HEK293 (cell line): ENCODE results near the gene AFF2.

ENCODE experiments used
- CTCF ChIA-PET: fragments of 350-600 bp; formaldehyde crosslinking; extraction: SDS; loops from one replicate; lab custom pipeline; 2021; ENCODE audit warnings: antibody characterized with exemption; lab: Yijun Ruan, JAX
- POLR2A ChIA-PET: fragments of 300-600 bp; formaldehyde crosslinking; extraction: SDS; loops from one replicate; lab custom pipeline; 2020; ENCODE audit warnings: antibody characterized with exemption, inconsistent platforms; lab: Yijun Ruan, JAX
- H3K27ac ChIP-seq: fragments of 200-500 bp; sonication (Bioruptor generic); 2 replicates; pipeline ENCODE4 v1.5.1; 2014; ENCODE audit warnings: low read depth, low read length, control low read depth, inconsistent platforms; ENCODE audit errors: extremely low read depth
- H3K36me3 ChIP-seq, 2 experiments: fragments of 200-500 bp in 1 of 2; sonication (Bioruptor generic) in 1 of 2; 1 replicate in 1 of 2; 2 replicates in 1 of 2; pipeline ENCODE4 v1.5.1; 2014 to 2017; ENCODE audit warnings: inconsistent platforms in 2 of 2, low read length in 2 of 2; ENCODE audit not compliant: control insufficient read depth in 2 of 2, insufficient read depth in 1 of 2
- H3K4me1 ChIP-seq: fragments of 200-500 bp; sonication (Bioruptor generic); 2 replicates; pipeline ENCODE4 v1.5.1; 2014; ENCODE audit warnings: mild to moderate bottlenecking, low read length, inconsistent platforms; ENCODE audit not compliant: control insufficient read depth, insufficient read depth
- H3K4me3 ChIP-seq: 2 replicates; pipeline ENCODE4 v1.5.1; 2011; ENCODE audit warnings: low read depth, mild to moderate bottlenecking, control low read depth, low read length, moderate library complexity
- H3K9me3 ChIP-seq: fragments of 200-500 bp; sonication (Bioruptor generic); 2 replicates; pipeline ENCODE4 v1.5.1; 2014; ENCODE audit warnings: low read depth, low read length, inconsistent platforms; ENCODE audit not compliant: control insufficient read depth, insufficient read depth
- BCL11B ChIP-seq: fragments of 450-650 bp; formaldehyde crosslinking; IDR thresholded peaks from 2 replicates; pipeline ENCODE4 v1.5.1; 2016; ENCODE audit warnings: low read depth, missing biosample characterization, missing genetic modification characterization
- GLIS2 ChIP-seq: fragments of 450-650 bp; formaldehyde crosslinking; IDR thresholded peaks from 2 replicates; pipeline ENCODE4 v1.5.1; 2016; ENCODE audit warnings: missing biosample characterization, missing genetic modification characterization
- KLF7 ChIP-seq: fragments of 450-650 bp; formaldehyde crosslinking; IDR thresholded peaks from 2 replicates; pipeline ENCODE4 v1.5.1; 2016; ENCODE audit warnings: missing biosample characterization, missing genetic modification characterization, borderline replicate concordance
- ZNF19 ChIP-seq: fragments of 450-650 bp; formaldehyde crosslinking; IDR thresholded peaks from 2 replicates; pipeline ENCODE4; 2016; ENCODE audit warnings: missing biosample characterization, missing genetic modification characterization, low read depth
- ZNF23 ChIP-seq: fragments of 450-650 bp; formaldehyde crosslinking; IDR thresholded peaks from 2 replicates; pipeline ENCODE4 v1.5.1; 2016; ENCODE audit warnings: missing biosample characterization, missing genetic modification characterization, borderline replicate concordance
- ZNF404 ChIP-seq: fragments of 450-650 bp; formaldehyde crosslinking; IDR thresholded peaks from 2 replicates; pipeline ENCODE4 v1.5.1; 2017; ENCODE audit warnings: missing biosample characterization, missing genetic modification characterization
- ZNF416 ChIP-seq: fragments of 450-650 bp; formaldehyde crosslinking; IDR thresholded peaks from 2 replicates; pipeline ENCODE4 v1.5.1; 2016; ENCODE audit warnings: missing biosample characterization, missing genetic modification characterization
- ZNF473 ChIP-seq: fragments of 450-650 bp; formaldehyde crosslinking; IDR thresholded peaks from 2 replicates; pipeline ENCODE4 v1.5.1; 2017; ENCODE audit warnings: missing biosample characterization, missing genetic modification characterization
- ZNF501 ChIP-seq: fragments of 450-650 bp; formaldehyde crosslinking; IDR thresholded peaks from 2 replicates; pipeline ENCODE4 v1.5.1; 2016; ENCODE audit warnings: missing biosample characterization, missing genetic modification characterization
- ZNF548 ChIP-seq: fragments of 450-650 bp; formaldehyde crosslinking; IDR thresholded peaks from 2 replicates; pipeline ENCODE4 v1.5.1; 2016; ENCODE audit warnings: missing biosample characterization, missing genetic modification characterization
- ZNF624 ChIP-seq: fragments of 450-650 bp; formaldehyde crosslinking; IDR thresholded peaks from 2 replicates; pipeline ENCODE4 v1.5.1; 2017; ENCODE audit warnings: missing biosample characterization, missing genetic modification characterization
- ZNF670 ChIP-seq: fragments of 450-650 bp; formaldehyde crosslinking; IDR thresholded peaks from 2 replicates; pipeline ENCODE4 v1.5.1; 2016; ENCODE audit warnings: missing biosample characterization, missing genetic modification characterization, low read depth
- ZNF701 ChIP-seq: fragments of 450-650 bp; formaldehyde crosslinking; IDR thresholded peaks from 2 replicates; pipeline ENCODE4 v1.5.1; 2016; ENCODE audit warnings: missing biosample characterization, missing genetic modification characterization
- ZNF777 ChIP-seq: fragments of 450-650 bp; formaldehyde crosslinking; IDR thresholded peaks from 2 replicates; pipeline ENCODE4 v1.5.1; 2017; ENCODE audit warnings: missing biosample characterization, missing genetic modification characterization, borderline replicate concordance
- TF ChIP-seq, protein P1 (sequence below): fragments of 450-650 bp; formaldehyde crosslinking; IDR thresholded peaks from 2 replicates; pipeline ENCODE4 v1.5.1; 2016; ENCODE audit warnings: missing biosample characterization, missing genetic modification characterization
- TF ChIP-seq, protein P2 (sequence below): fragments of 450-650 bp; formaldehyde crosslinking; IDR thresholded peaks from 2 replicates; pipeline ENCODE4 v1.5.1; 2017; ENCODE audit warnings: missing biosample characterization, missing genetic modification characterization
- TF ChIP-seq, protein P3 (sequence below): fragments of 450-650 bp; formaldehyde crosslinking; optimal IDR thresholded peaks from 2 replicates; pipeline ENCODE3; 2016; ENCODE audit warnings: missing biosample characterization, mild to moderate bottlenecking, missing genetic modification characterization
- TF ChIP-seq, protein P4 (sequence below): fragments of 450-650 bp; formaldehyde crosslinking; IDR thresholded peaks from 2 replicates; pipeline ENCODE4 v1.5.1; 2017; ENCODE audit warnings: missing biosample characterization, missing genetic modification characterization
- TF ChIP-seq, protein P5 (sequence below): fragments of 450-650 bp; formaldehyde crosslinking; IDR thresholded peaks from 2 replicates; pipeline ENCODE4 v1.5.1; 2016; ENCODE audit warnings: missing biosample characterization, missing genetic modification characterization, borderline replicate concordance

The AFF2 gene

DNA sequence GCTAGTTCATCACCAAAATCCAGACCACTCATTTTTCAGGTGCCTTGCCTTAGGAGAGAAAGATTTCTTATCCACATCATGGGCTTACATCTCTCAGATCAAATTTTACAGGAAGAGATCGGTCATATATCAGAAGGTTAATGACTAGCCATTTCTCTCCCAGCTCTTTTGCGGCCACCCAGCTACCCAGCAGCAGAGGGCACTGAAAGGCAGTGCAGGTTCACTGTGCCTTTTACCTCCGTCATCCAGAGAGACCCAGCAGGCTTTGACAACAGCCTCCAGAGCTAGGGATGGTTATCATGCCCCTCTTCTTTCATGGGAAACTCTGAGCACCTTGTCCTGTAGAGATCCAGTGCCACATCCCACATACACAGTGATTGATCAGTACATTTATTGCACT is 384.8 kb downstream of the AFF2 start:
- no peaks in the 10 kb centered on the region for H3K36me3 ChIP-seq
- POLR2A ChIA-PET: no interaction called here
- H3K4me3 ChIP-seq: no peak overlapping the region
- no peak overlapping the region for H3K27ac ChIP-seq
- no peaks in the 10 kb centered on the region for H3K9me3 ChIP-seq
- H3K4me1 ChIP-seq: no peaks in the 10 kb centered on the region
- TF ChIP-seq, protein P1, sequence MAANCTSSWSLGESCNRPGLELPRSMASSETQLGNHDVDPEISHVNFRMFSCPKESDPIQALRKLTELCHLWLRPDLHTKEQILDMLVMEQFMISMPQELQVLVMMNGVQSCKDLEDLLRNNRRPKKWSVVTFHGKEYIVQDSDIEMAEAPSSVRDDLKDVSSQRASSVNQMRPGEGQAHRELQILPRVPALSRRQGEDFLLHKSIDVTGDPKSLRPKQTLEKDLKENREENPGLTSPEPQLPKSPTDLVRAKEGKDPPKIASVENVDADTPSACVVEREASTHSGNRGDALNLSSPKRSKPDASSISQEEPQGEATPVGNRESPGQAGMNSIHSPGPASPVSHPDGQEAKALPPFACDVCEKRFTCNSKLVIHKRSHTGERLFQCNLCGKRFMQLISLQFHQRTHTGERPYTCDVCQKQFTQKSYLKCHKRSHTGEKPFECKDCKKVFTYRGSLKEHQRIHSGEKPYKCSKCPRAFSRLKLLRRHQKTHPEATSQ (tag by site-specific recombination): no peak
- no peak for TF ChIP-seq ZNF624
- no peak for TF ChIP-seq ZNF23 (tag by site-specific recombination)
- TF ChIP-seq, all 188 proteins: peak for 0
- CTCF ChIA-PET: interaction anchor here (0.6 to 0.7 kb wide), 3 partner anchors 94 to 214 kb away, joined by 3 read pairs; no protein-coding TSS in a partner anchor

DNA sequence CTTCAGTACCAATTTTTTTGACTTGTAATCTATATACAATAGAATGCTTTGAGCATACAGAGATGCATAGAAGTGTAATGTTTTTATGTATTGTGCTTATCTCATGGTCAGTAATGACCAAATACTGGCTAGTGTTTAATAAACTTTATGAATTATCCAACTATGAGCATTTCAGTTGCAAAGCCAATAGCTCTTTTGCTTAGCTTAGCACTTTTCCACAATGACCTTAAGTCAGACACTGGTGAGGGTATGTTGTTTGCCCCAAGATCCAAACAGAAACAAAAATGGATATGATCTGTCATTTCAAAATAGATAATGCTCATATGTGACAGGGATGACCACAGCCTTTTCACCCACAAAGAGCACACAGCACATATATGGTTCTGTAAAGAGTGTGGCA is 393.0 kb downstream of the AFF2 start:
- Histone ChIP-seq H3K27ac (no peak overlapping the region), H3K36me3 (no peaks in the 10 kb centered on the region), H3K9me3 (no peaks in the 10 kb centered on the region), H3K4me1 (no peaks in the 10 kb centered on the region), H3K4me3 (no peak overlapping the region)
- CTCF ChIA-PET: interaction anchor here (1.1 to 1.5 kb wide), 2 partner anchors 11 to 59 kb away, joined by 3 read pairs; no protein-coding TSS in a partner anchor
- no peak for TF ChIP-seq ZNF777
- no peak for TF ChIP-seq ZNF548
- no peak for TF ChIP-seq ZNF701 (tag by site-specific recombination)
- TF ChIP-seq ZNF624: no peak
- TF ChIP-seq ZNF501 (tag by site-specific recombination): no peak
- TF ChIP-seq, protein P2, sequence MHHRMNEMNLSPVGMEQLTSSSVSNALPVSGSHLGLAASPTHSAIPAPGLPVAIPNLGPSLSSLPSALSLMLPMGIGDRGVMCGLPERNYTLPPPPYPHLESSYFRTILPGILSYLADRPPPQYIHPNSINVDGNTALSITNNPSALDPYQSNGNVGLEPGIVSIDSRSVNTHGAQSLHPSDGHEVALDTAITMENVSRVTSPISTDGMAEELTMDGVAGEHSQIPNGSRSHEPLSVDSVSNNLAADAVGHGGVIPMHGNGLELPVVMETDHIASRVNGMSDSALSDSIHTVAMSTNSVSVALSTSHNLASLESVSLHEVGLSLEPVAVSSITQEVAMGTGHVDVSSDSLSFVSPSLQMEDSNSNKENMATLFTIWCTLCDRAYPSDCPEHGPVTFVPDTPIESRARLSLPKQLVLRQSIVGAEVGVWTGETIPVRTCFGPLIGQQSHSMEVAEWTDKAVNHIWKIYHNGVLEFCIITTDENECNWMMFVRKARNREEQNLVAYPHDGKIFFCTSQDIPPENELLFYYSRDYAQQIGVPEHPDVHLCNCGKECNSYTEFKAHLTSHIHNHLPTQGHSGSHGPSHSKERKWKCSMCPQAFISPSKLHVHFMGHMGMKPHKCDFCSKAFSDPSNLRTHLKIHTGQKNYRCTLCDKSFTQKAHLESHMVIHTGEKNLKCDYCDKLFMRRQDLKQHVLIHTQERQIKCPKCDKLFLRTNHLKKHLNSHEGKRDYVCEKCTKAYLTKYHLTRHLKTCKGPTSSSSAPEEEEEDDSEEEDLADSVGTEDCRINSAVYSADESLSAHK (tag by site-specific recombination): no peak
- no peak for TF ChIP-seq ZNF670 (tag by site-specific recombination)
- no peak for TF ChIP-seq ZNF404 (tag by site-specific recombination)
- TF ChIP-seq, protein P3, sequence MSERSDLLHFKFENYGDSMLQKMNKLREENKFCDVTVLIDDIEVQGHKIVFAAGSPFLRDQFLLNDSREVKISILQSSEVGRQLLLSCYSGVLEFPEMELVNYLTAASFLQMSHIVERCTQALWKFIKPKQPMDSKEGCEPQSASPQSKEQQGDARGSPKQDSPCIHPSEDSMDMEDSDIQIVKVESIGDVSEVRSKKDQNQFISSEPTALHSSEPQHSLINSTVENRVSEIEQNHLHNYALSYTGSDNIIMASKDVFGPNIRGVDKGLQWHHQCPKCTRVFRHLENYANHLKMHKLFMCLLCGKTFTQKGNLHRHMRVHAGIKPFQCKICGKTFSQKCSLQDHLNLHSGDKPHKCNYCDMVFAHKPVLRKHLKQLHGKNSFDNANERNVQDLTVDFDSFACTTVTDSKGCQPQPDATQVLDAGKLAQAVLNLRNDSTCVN (tag by site-specific recombination): no peak
- POLR2A ChIA-PET: no interaction called here

DNA sequence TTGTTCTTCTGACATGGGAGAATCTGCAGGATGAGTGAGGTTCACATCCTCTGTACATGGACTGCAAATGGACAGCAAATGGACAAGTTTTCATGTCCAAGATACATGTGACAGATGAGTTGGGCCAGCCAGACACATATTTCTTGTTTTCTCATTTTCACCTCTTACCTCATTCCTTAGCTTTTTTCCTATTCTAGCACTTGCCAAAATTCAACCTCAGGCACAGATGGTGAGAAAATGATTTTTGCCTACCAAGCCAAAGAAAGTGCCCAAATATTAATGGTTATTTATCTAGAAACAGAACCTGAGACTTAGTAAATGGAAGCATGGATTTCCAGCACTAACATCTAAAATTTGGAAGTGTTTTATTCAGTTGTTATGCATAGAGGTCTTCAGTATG is 402.2 kb downstream of the AFF2 start:
- POLR2A ChIA-PET: no interaction called here
- TF ChIP-seq KLF7 (tag by site-specific recombination) (no peak), ZNF473 (tag by site-specific recombination) (no peak), ZNF416 (tag by site-specific recombination) (no peak), BCL11B (tag by site-specific recombination) (no peak), ZNF670 (tag by site-specific recombination) (no peak), ZNF19 (tag by site-specific recombination) (no peak), GLIS2 (no peak)
- TF ChIP-seq, protein P4, sequence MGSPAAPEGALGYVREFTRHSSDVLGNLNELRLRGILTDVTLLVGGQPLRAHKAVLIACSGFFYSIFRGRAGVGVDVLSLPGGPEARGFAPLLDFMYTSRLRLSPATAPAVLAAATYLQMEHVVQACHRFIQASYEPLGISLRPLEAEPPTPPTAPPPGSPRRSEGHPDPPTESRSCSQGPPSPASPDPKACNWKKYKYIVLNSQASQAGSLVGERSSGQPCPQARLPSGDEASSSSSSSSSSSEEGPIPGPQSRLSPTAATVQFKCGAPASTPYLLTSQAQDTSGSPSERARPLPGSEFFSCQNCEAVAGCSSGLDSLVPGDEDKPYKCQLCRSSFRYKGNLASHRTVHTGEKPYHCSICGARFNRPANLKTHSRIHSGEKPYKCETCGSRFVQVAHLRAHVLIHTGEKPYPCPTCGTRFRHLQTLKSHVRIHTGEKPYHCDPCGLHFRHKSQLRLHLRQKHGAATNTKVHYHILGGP (tag by site-specific recombination): no peak
- TF ChIP-seq, protein P5, sequence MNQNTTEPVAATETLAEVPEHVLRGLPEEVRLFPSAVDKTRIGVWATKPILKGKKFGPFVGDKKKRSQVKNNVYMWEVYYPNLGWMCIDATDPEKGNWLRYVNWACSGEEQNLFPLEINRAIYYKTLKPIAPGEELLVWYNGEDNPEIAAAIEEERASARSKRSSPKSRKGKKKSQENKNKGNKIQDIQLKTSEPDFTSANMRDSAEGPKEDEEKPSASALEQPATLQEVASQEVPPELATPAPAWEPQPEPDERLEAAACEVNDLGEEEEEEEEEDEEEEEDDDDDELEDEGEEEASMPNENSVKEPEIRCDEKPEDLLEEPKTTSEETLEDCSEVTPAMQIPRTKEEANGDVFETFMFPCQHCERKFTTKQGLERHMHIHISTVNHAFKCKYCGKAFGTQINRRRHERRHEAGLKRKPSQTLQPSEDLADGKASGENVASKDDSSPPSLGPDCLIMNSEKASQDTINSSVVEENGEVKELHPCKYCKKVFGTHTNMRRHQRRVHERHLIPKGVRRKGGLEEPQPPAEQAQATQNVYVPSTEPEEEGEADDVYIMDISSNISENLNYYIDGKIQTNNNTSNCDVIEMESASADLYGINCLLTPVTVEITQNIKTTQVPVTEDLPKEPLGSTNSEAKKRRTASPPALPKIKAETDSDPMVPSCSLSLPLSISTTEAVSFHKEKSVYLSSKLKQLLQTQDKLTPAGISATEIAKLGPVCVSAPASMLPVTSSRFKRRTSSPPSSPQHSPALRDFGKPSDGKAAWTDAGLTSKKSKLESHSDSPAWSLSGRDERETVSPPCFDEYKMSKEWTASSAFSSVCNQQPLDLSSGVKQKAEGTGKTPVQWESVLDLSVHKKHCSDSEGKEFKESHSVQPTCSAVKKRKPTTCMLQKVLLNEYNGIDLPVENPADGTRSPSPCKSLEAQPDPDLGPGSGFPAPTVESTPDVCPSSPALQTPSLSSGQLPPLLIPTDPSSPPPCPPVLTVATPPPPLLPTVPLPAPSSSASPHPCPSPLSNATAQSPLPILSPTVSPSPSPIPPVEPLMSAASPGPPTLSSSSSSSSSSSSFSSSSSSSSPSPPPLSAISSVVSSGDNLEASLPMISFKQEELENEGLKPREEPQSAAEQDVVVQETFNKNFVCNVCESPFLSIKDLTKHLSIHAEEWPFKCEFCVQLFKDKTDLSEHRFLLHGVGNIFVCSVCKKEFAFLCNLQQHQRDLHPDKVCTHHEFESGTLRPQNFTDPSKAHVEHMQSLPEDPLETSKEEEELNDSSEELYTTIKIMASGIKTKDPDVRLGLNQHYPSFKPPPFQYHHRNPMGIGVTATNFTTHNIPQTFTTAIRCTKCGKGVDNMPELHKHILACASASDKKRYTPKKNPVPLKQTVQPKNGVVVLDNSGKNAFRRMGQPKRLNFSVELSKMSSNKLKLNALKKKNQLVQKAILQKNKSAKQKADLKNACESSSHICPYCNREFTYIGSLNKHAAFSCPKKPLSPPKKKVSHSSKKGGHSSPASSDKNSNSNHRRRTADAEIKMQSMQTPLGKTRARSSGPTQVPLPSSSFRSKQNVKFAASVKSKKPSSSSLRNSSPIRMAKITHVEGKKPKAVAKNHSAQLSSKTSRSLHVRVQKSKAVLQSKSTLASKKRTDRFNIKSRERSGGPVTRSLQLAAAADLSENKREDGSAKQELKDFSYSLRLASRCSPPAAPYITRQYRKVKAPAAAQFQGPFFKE: no peak
- TF ChIP-seq, all 188 proteins: peak for 0
- Histone ChIP-seq H3K36me3 (no peaks in the 10 kb centered on the region), H3K9me3 (no peaks in the 10 kb centered on the region), H3K4me1 (no peaks in the 10 kb centered on the region), H3K4me3 (no peak overlapping the region), H3K27ac (no peak overlapping the region)
- CTCF ChIA-PET: no interaction called here
